B cell (primary cell): ENCODE measurements around the gene PDS5A.

Source experiments
- EZH2 ChIP-seq: IDR thresholded peaks from 2 replicates; pipeline ENCODE4 v1.6.1; 2012; ENCODE audit warnings: borderline replicate concordance, low read depth, mild to moderate bottlenecking, moderate library complexity, low read length; ENCODE audit not compliant: insufficient read depth, poor library complexity, severe bottlenecking
- TF ChIP-seq, protein P1 (sequence below): fragments of 200-600 bp; IDR thresholded peaks from one replicate; pipeline ENCODE4 v1.8.0; 2022; ENCODE audit warnings: antibody characterized with exemption, mild to moderate bottlenecking

DNA sequence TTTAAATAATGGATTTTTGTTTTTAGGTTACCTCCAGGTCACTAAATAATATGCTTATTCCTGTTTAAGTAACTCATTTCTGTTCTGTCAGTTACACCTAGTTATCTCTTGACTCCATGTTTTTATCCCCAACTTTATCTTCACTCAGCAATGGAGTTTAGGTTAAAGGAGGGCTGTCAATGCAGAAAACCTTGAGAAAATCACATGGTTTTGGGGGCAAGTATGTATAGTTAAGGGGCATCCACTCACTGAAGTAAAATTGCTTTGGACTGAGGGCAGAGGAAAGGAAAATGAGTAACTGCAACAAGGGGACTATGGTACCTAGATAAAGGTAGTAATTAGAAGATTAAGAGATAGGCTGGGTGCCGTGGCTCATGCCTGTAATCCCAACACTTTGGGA is 192.6 kb downstream of the PDS5A start:
- TF ChIP-seq, protein P1, sequence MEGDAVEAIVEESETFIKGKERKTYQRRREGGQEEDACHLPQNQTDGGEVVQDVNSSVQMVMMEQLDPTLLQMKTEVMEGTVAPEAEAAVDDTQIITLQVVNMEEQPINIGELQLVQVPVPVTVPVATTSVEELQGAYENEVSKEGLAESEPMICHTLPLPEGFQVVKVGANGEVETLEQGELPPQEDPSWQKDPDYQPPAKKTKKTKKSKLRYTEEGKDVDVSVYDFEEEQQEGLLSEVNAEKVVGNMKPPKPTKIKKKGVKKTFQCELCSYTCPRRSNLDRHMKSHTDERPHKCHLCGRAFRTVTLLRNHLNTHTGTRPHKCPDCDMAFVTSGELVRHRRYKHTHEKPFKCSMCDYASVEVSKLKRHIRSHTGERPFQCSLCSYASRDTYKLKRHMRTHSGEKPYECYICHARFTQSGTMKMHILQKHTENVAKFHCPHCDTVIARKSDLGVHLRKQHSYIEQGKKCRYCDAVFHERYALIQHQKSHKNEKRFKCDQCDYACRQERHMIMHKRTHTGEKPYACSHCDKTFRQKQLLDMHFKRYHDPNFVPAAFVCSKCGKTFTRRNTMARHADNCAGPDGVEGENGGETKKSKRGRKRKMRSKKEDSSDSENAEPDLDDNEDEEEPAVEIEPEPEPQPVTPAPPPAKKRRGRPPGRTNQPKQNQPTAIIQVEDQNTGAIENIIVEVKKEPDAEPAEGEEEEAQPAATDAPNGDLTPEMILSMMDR, result no peak
- TF ChIP-seq EZH2, result no peak
